Measurements from ENCODE around the gene ELFN2. TPM values are rescaled to one million over a fixed set of nuclear protein-coding genes. Genes with fewer than 3 reads are reported as not detected.

ELFN2 gene
- total RNA-seq, 1 experiment from 2014 or later, result 2.8 TPM

- no peaks in the 10 kb centered on the region for H3K4me1 Mint-ChIP-seq (ENCODE audit: low read depth, unreplicated experiment)
These were observed 40.2 kb upstream of the ELFN2 start for GRCh38 chr22:37467391-37467955.

GRCh38 chr22:37464181-37464580 is 36.9 kb upstream of the ELFN2 start:
- intact Hi-C loops (cut with micrococcal nuclease; ENCODE audit: unreplicated experiment), result no loop called here
- Mint-ChIP-seq H3K4me3 (ENCODE audit: low read depth, unreplicated experiment) (no peak overlapping the region), H3K36me3 (ENCODE audit: insufficient read depth, unreplicated experiment) (peaks cover 8% of the 10 kb centered on the region), H3K27me3 (ENCODE audit: unreplicated experiment) (no peaks in the 10 kb centered on the region), H3K9me3 (ENCODE audit: low read depth, unreplicated experiment) (no peaks in the 10 kb centered on the region), H3K4me1 (ENCODE audit: low read depth, unreplicated experiment) (peaks cover 3% of the 10 kb centered on the region), H3K27ac (ENCODE audit: unreplicated experiment) (no peak overlapping the region)
- CTCF ChIA-PET, result no interaction called here
- no TSS peak for BruUV-seq (replicated peaks)
- DNase-seq, result no peak
- TF ChIP-seq CTCF (IDR thresholded peaks at IDR 0.05; ENCODE audit: unreplicated experiment), result no peak

More at GRCh38 chr22:37467391-37467955, 40.2 kb upstream of the ELFN2 start:
- no peak for DNase-seq
- Mint-ChIP-seq H3K4me3 (ENCODE audit: low read depth, unreplicated experiment) (no peak overlapping the region), H3K36me3 (ENCODE audit: insufficient read depth, unreplicated experiment) (no peaks in the 10 kb centered on the region), H3K27ac (ENCODE audit: unreplicated experiment) (no peak overlapping the region), H3K9me3 (ENCODE audit: low read depth, unreplicated experiment) (no peaks in the 10 kb centered on the region), H3K27me3 (ENCODE audit: unreplicated experiment) (no peaks in the 10 kb centered on the region)
- intact Hi-C loops (cut with micrococcal nuclease; ENCODE audit: unreplicated experiment), result no loop called here
- BruUV-seq (replicated peaks), result no TSS peak
- CTCF ChIA-PET, result interaction anchor here (0.6 kb wide), 1 partner anchor 8 kb away, joined by 3 read pairs; no protein-coding TSS in a partner anchor
- TF ChIP-seq CTCF (IDR thresholded peaks at IDR 0.05; ENCODE audit: unreplicated experiment), result no peak

GRCh38 chr22:37462983-37463382 is 35.7 kb upstream of the ELFN2 start:
- Mint-ChIP-seq H3K27ac (ENCODE audit: unreplicated experiment) (no peak overlapping the region), H3K27me3 (ENCODE audit: unreplicated experiment) (no peaks in the 10 kb centered on the region), H3K36me3 (ENCODE audit: insufficient read depth, unreplicated experiment) (peaks cover 13% of the 10 kb centered on the region), H3K4me1 (ENCODE audit: low read depth, unreplicated experiment) (peaks cover 15% of the 10 kb centered on the region), H3K9me3 (ENCODE audit: low read depth, unreplicated experiment) (no peaks in the 10 kb centered on the region), H3K4me3 (ENCODE audit: low read depth, unreplicated experiment) (no peak overlapping the region)
- DNase-seq, result peak; percentile 36
- CTCF ChIA-PET, result interaction anchor here (1.4 kb wide), 1 partner anchor 79 kb away, joined by 3 read pairs; no protein-coding TSS in a partner anchor
- no peak for TF ChIP-seq CTCF (IDR thresholded peaks at IDR 0.05; ENCODE audit: unreplicated experiment)
- BruUV-seq (replicated peaks), result no TSS peak
- intact Hi-C loops (cut with micrococcal nuclease; ENCODE audit: unreplicated experiment), result no loop called here

GRCh38 chr22:37462436-37462835 is 35.2 kb upstream of the ELFN2 start:
- DNase-seq, result no peak
- Mint-ChIP-seq H3K4me3 (ENCODE audit: low read depth, unreplicated experiment) (no peak overlapping the region), H3K27me3 (ENCODE audit: unreplicated experiment) (no peaks in the 10 kb centered on the region), H3K9me3 (ENCODE audit: low read depth, unreplicated experiment) (no peaks in the 10 kb centered on the region), H3K27ac (ENCODE audit: unreplicated experiment) (no peak overlapping the region), H3K4me1 (ENCODE audit: low read depth, unreplicated experiment) (peaks cover 21% of the 10 kb centered on the region), H3K36me3 (ENCODE audit: insufficient read depth, unreplicated experiment) (peaks cover 16% of the 10 kb centered on the region)
- no TSS peak for BruUV-seq (replicated peaks)
- no peak for TF ChIP-seq CTCF (IDR thresholded peaks at IDR 0.05; ENCODE audit: unreplicated experiment)
- CTCF ChIA-PET, result interaction anchor here (1.4 kb wide), 1 partner anchor 79 kb away, joined by 3 read pairs; no protein-coding TSS in a partner anchor
- intact Hi-C loops (cut with micrococcal nuclease; ENCODE audit: unreplicated experiment), result no loop called here
